Natural killer cell treated with Interleukin-12 subunit alpha and Interleukin-12 subunit beta and Interleukin-15 and Interleukin-18, amount 100 ng/mL, for 72 hours (primary cell): ENCODE data around the gene APOBEC4. TPM values are rescaled to one million over a fixed set of nuclear protein-coding genes. Genes with fewer than 3 reads are reported as not detected.
"Not testable (repeated sequence)": the region's sequence is repeated elsewhere in the genome, so short reads cannot be mapped to it uniquely, and the experiment has no call there.

Experiments
- ATAC-seq, 2 donors: fragments of 150-1000 bp; cut with Tn5 transposase in 1 of 2; sonication (Bioruptor Pico), chemical (Tn5 transposase) in 1 of 2; 2 replicates each; pipeline ENCODE4 v1.10.0; 2021
- DNase-seq: peaks from one replicate; pipeline ENCODE4 v3.0.0; 2022; ENCODE audit warnings: low spot score
- H3K27ac Mint-ChIP-seq, 2 donors: 1 replicate in 1 of 2; 2 replicates in 1 of 2; pipeline ENCODE4 v1.8.0; 2022; ENCODE audit warnings: mixed read lengths in 2 of 2, mild to moderate bottlenecking in 1 of 2, moderate library complexity in 1 of 2
- H3K27me3 Mint-ChIP-seq, 2 donors: 1 replicate in 1 of 2; 2 replicates in 1 of 2; pipeline ENCODE4 v1.8.0; 2022; ENCODE audit warnings: mixed read lengths in 2 of 2
- H3K36me3 Mint-ChIP-seq: one replicate; pipeline ENCODE4 v1.8.0; 2022; ENCODE audit warnings: mixed read lengths
- H3K4me1 Mint-ChIP-seq, 2 donors: 1 replicate in 1 of 2; 2 replicates in 1 of 2; pipeline ENCODE4 v1.8.0; 2022; ENCODE audit warnings: low read depth in 2 of 2, mixed read lengths in 2 of 2, mild to moderate bottlenecking in 1 of 2
- H3K4me3 Mint-ChIP-seq: one replicate; pipeline ENCODE4 v1.8.0; 2022; ENCODE audit warnings: mixed read lengths
- H3K9me3 Mint-ChIP-seq: 2 replicates; pipeline ENCODE4 v1.8.0; 2022; ENCODE audit warnings: mixed read lengths
- total RNA-seq, 2 donors: library from RNA; stranded (reverse); gene quantifications; one replicate each; pipeline ENCODE4 v1.2.3, GENCODE V29; 2022

APOBEC4 gene
- total RNA-seq, 2 donors from 2014 or later: not detected

DNA sequence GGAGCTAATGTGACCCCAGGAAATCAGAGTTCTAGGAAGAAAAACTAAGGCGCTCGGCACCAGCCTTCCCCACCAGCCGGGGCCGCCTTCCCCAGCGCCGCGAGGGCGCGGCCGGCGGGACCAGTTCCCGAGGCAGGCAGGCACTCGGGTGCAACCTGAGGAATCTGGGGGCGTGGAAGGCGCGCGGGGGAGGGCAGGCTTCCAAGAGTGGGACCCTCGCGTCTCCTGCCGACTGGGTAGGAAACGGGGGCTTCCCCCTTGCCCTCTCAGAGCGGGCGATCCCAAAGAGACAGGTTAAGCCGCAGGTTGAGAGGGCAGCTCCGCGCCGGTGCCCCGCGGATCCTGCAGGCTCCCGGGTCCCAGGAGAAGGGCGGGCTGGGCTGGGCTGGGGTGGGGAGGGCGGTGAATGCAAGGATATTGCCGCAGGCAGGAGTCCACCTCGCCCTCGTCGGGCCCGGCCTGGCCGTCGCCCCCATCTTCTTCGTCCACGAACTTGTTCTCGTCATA lies 18.0 kb downstream of the APOBEC4 start:
- ATAC-seq (peak in 1 of 2 donors; percentile 2), DNase-seq (peak; percentile 66)
- Mint-ChIP-seq H3K4me3 (peak overlapping the region; percentile 96), H3K9me3 (no peaks in the 10 kb centered on the region), H3K27ac (peak overlapping the region; percentile 93), H3K4me1 (peaks cover 22 to 47% of the 10 kb centered on the region in 2 donors), H3K27me3 (peaks cover 0 to 2% of the 10 kb centered on the region in 2 donors), H3K36me3 (peaks cover 14% of the 10 kb centered on the region)

DNA sequence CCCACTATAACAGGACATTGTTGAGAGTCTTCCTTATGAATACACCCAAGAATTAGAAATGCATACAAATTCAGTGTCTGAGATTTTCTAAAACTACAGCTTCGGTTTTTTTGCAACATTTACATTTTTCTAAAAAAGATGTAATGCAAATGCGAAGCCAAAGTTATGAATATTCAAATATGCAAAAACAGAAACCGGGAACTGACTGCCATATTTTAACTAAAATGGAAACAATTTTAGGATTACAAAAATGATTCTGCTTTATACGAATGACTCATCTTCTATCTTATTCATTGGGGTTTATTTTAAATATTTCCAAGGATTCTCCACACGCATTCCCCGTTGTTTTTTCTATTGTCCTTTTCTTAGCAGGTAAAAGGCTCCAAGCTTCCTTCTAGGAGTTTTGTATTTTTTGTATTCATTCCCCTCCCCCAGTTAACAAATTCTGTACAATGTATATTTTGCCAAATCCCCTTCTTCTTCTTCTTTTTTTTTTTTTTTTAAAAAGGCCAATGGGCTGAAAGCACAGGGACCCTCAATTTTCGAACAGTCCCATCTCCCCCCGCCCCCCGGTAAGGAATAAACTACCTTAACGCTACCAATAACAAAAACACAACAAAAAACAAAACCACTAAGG lies 18.6 kb downstream of the APOBEC4 start:
- ATAC-seq (no peak), DNase-seq (no peak)
- H3K4me1 Mint-ChIP-seq: peaks cover 25 to 48% of the 10 kb centered on the region in 2 donors
- no peaks in the 10 kb centered on the region for H3K9me3 Mint-ChIP-seq
- peaks cover 0 to 2% of the 10 kb centered on the region in 2 donors for H3K27me3 Mint-ChIP-seq
- H3K27ac Mint-ChIP-seq: peak overlapping the region; percentile 93
- H3K4me3 Mint-ChIP-seq: peak overlapping the region; percentile 96
- H3K36me3 Mint-ChIP-seq: peaks cover 14% of the 10 kb centered on the region

DNA sequence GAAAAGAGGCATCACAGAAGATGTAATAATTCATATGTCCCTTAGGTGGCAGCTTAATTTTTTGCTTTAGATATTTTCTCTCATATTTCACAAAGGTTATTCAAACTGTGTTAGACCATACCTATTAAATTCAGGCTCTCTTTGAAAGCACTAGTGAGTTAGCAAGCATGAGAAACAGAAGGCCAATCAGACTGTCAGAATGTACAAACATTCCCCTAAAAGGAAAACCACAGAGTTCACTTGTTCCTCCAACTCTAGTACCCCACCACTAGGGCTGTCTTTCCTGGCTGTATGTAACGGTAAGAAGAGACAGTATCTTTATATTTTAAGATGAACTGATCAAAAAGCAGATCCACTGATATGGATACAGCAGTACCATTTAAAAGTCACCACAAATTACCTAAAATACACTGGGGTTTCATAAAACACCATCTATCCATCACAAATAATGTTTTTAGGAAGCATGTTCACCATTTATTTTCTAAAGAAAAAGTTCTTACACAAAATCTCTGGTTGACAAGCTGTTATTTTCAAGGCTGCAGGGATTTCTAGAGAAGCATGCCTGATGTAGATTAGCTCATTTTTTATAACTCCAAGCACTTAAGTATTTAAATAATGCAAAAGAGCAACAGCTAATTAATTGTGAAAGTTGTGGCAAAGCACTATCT lies 19.3 kb downstream of the APOBEC4 start:
- Mint-ChIP-seq H3K4me1 (peaks cover 26 to 55% of the 10 kb centered on the region in 2 donors), H3K4me3 (peak overlapping the region; percentile 96), H3K36me3 (peaks cover 16% of the 10 kb centered on the region), H3K9me3 (no peaks in the 10 kb centered on the region), H3K27me3 (peaks cover 0 to 2% of the 10 kb centered on the region in 2 donors), H3K27ac (peak overlapping the region; percentile 93)
- DNase-seq (no peak), ATAC-seq (no peak)

DNA sequence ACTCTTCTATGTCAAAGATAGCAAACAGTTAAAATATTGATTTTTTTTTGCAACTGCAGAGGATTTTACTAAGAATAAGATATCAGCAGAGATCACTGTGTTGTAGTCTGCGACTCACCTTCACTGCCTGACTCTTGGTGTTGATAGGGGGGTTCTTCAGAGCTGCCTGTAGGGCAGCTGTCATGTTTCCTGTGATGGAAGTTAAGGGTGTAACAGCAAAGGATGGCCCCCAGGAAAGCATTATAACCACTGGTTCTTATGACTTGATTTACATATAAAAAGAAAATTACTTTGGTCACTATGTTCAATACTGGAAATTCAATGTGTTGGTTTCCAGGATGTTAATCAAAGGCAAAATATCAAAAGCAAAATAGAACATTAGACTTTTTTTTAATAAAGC lies 20.2 kb downstream of the APOBEC4 start:
- Mint-ChIP-seq H3K9me3 (peaks cover 3% of the 10 kb centered on the region), H3K36me3 (peaks cover 23% of the 10 kb centered on the region), H3K27ac (peak overlapping the region; percentile 93), H3K4me3 (peak overlapping the region; percentile 96), H3K4me1 (peaks cover 31 to 63% of the 10 kb centered on the region in 2 donors), H3K27me3 (peaks cover 0 to 2% of the 10 kb centered on the region in 2 donors)
- DNase-seq (no peak), ATAC-seq (no peak)

DNA sequence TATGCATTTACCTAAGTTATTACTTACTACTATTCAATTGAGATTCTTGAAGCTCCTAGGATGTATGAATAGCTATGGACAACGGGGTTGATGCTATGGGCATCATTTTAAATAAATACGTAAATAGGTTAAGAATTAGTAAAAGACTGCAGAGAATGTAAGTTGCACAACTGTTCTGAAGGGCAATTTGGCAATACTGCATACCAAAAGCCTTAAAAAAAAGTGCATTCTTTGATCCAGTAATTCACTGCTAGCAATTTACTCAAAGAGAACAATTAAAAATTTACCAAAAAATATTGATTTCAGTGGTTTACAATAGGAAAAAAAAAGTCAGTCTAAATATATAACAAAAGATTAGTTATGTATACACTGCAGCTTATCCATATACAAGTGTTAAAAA lies 21.0 kb downstream of the APOBEC4 start:
- peak overlapping the region; percentile 17 for H3K4me3 Mint-ChIP-seq
- peaks cover 0 to under 1% of the 10 kb centered on the region in 2 donors for H3K27me3 Mint-ChIP-seq
- no peak overlapping the region for H3K27ac Mint-ChIP-seq
- DNase-seq (no peak), ATAC-seq (no peak)
- peaks cover 23% of the 10 kb centered on the region for H3K36me3 Mint-ChIP-seq
- peaks cover 3% of the 10 kb centered on the region for H3K9me3 Mint-ChIP-seq
- H3K4me1 Mint-ChIP-seq: peaks cover 31 to 63% of the 10 kb centered on the region in 2 donors

DNA sequence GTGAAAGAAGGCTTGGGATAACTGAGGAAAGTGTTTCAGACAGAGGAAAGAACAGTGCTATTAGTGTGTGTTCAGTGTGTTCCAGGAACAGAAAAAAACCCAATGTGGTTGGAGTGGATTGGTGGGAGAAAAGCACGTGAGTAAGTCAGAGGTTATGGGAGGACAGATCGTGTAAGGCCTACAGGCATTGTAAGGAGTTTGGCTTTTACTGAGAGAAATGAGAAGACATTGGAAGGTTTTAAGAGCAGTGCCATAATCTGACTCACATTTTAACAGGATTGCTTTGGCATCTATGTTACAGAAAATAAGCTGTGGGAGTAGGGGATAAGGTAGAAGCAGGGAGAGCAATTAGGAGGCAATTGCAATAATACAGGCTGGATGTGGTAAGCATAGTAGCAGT lies 22.4 kb downstream of the APOBEC4 start:
- Mint-ChIP-seq H3K4me1 (peaks cover 24 to 53% of the 10 kb centered on the region in 2 donors), H3K36me3 (peaks cover 24% of the 10 kb centered on the region), H3K27ac (peak overlapping the region; percentile 2 to 27)

DNA sequence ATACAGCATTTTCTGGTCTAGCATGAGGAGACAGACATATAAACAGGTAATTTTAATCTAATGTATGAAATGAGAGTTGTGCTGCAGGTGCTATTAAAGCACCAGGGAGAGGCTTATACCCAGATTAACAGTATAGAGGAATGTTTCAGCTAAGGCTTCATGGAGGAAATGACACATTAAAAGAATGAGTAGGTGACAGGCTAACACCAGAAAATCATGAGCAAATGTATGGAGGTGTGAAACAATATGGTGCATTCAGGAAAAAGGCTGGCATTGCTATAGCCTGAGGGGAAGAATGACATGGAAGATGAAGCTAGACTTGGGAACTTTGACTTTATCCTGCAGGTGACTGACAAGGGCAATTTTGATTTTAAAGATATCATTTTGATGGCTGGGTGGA lies 24.6 kb downstream of the APOBEC4 start:
- Mint-ChIP-seq H3K4me3 (peak overlapping the region; percentile 75), H3K27ac (peak overlapping the region; percentile 71 to 72), H3K9me3 (peaks cover 3% of the 10 kb centered on the region), H3K4me1 (peaks cover 26 to 39% of the 10 kb centered on the region in 2 donors), H3K36me3 (peaks cover 31% of the 10 kb centered on the region), H3K27me3 (no peaks in the 10 kb centered on the region)
- ATAC-seq (peak; percentile 74 to 81), DNase-seq (no peak)

More for the DNA sequence above, 22.4 kb downstream of the APOBEC4 start:
- Mint-ChIP-seq H3K9me3 (peaks cover 3% of the 10 kb centered on the region), H3K4me3 (peak overlapping the region; percentile 62), H3K27me3 (no peaks in the 10 kb centered on the region)
- DNase-seq (no peak), ATAC-seq (no peak)

DNA sequence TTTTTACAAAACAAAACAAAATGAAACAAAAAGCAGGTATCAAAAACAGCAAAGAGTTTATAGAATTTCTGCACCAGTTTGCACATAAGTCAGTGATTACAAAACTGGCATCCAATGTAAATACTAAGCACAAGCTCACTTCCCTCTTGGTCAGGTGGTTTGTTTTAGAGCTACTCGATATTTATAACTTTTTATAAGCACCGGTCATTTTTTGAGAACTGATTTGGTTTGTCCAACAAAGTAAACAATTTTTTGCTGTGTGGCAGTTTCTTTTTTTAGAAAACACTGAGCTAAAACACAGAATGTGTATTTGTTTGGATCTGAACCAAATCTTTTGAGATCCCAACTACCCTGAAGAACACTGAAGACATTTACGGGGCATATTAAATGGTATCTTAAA lies 26.9 kb downstream of the APOBEC4 start:
- not testable (repeated sequence) for H3K9me3 Mint-ChIP-seq, H3K4me3 Mint-ChIP-seq, DNase-seq, H3K27me3 Mint-ChIP-seq, ATAC-seq
- H3K36me3 Mint-ChIP-seq: peaks cover 31% of the 10 kb centered on the region
- peaks cover 20 to 32% of the 10 kb centered on the region in 2 donors for H3K4me1 Mint-ChIP-seq
- peak overlapping the region in 1 of 2 donors; percentile 43 for H3K27ac Mint-ChIP-seq

DNA sequence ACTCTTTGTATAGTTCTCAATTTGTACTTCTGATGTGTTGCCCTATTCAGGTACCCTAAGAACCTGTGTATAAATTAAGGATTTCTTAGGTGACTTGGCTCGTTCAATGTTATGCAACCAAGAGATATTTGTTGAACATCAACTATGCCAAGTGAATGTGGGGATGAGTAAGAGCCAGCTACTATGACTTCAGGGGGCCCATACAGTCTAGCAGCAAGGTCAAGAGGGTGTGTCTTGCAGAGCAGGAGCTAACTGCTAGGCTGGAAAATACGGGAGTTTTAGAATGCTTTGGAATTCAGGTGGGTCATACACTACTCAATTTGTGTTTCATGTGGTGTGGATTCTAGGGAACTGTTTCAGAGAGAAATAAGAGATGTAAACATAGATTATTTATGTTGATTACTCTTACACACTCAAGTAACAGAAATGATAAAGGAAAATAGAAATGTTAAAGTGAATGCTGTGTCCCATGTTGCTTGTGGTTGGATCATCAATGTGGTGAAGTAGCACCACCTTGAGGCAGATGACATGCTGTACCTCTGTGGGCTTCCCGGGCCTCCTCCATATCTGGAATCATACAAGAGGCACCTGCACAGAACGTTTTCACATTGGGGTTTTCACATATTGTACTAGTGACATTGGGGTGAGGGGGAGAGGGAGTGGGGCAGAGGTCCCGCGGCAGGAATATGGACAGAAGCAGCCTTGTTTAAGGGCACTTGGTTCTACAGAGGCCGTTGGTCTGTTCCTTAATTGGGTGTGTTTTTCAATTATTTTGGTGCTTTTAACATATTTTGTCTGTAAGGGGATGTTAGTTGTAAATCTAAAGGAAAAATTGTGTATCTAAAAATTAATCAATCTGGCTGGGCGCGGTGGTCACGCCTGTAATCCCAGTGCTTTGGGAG lies 30.0 kb downstream of the APOBEC4 start:
- H3K27me3 Mint-ChIP-seq: no peaks in the 10 kb centered on the region
- ATAC-seq (peak; percentile 67 to 72), DNase-seq (no peak)
- peaks cover 7% of the 10 kb centered on the region in 2 donors for H3K4me1 Mint-ChIP-seq
- peak overlapping the region; percentile 18 to 53 for H3K27ac Mint-ChIP-seq
- no peaks in the 10 kb centered on the region for H3K9me3 Mint-ChIP-seq
- H3K4me3 Mint-ChIP-seq: no peak overlapping the region
- peaks cover 14% of the 10 kb centered on the region for H3K36me3 Mint-ChIP-seq

DNA sequence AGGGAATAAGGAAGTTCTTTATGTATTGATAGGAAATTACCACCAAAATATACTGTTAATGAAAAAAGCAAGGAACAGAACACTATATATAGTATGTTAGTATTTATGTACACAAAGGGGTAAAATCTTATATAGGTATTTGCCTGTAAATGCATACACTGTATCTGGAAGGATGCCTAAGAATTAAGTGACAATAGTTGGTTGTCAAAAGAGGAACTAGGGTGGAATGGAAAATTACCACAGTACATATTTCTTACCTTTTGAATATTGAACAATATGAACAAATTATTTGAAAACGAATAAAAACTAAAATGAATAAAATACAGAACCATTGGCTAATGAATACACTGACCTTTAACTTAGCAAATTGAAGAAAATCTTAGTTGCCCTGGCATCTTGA lies 31.1 kb downstream of the APOBEC4 start:
- Mint-ChIP-seq H3K4me1 (peaks cover 7 to 12% of the 10 kb centered on the region in 2 donors), H3K27ac (peak overlapping the region in 1 of 2 donors; percentile 18)
- no peak for ATAC-seq

DNA sequence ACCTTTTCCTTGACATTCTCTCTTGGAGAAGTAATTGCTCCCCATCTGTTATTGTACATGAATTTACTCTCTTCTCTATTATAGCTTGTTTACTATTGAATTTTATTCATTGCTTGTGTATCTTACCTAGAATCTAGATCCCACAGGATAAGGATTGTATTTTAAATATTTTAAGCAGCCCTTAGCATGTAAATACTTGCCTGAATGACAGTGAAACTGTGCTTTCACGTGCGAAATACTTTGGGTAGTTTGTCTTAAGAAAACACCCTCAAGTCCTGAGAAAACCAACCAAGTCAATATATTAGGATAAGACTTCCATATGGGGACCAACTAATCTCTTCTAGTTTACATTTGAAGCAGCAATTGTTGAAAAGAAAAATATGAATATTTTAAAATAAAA lies 32.8 kb downstream of the APOBEC4 start:
- Mint-ChIP-seq H3K4me3 (no peak overlapping the region), H3K36me3 (peaks cover 8% of the 10 kb centered on the region), H3K27ac (peak overlapping the region in 1 of 2 donors; percentile 72), H3K4me1 (peaks cover 7 to 14% of the 10 kb centered on the region in 2 donors), H3K27me3 (no peaks in the 10 kb centered on the region), H3K9me3 (no peaks in the 10 kb centered on the region)
- ATAC-seq (no peak), DNase-seq (no peak)

More for the DNA sequence above, 31.1 kb downstream of the APOBEC4 start:
- H3K4me3 Mint-ChIP-seq: no peak overlapping the region
- no peak for DNase-seq
- peaks cover 13% of the 10 kb centered on the region for H3K36me3 Mint-ChIP-seq
- H3K27me3 Mint-ChIP-seq: no peaks in the 10 kb centered on the region
- no peaks in the 10 kb centered on the region for H3K9me3 Mint-ChIP-seq

DNA sequence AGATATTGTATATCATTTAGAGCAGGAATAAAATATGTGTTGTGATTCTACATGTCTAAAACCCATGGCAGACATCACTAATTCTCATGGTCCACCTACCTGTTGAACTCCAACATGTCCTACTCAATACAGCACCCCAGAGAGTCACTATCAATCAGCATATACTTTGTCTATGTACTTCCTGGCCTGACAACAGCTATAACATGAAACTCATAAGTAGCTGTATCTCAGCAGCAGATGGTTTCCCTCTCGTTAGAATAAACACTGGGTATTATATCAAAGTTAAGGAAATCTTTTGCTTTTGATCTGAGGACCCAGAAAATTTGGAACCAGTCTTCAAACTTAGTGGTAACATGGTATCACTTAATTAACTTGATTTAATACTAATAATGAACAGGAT lies 33.3 kb downstream of the APOBEC4 start:
- Mint-ChIP-seq H3K9me3 (no peaks in the 10 kb centered on the region), H3K4me1 (peaks cover 7 to 14% of the 10 kb centered on the region in 2 donors), H3K4me3 (no peak overlapping the region), H3K27me3 (peaks cover 1 to 4% of the 10 kb centered on the region in 2 donors), H3K27ac (peak overlapping the region in 1 of 2 donors; percentile 72), H3K36me3 (peaks cover 4% of the 10 kb centered on the region)
- DNase-seq (no peak), ATAC-seq (no peak)

DNA sequence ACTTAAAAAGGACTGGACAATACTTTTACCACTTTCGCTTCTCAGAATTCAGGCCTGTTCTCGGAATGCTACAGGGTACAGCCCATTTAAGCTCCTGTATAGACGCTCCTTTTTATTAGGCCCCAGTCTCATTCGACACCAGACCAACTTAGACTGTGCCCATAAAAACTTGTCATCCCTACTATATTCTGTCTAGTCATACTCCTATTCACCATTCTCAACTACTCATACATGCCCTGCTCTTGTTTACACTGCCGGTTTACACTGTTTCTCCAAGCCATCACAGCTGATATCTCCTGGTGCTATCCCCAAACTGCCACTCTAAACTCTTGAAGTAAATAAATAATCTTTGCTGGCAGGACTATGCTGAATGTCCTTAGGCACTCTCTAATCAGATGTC lies 34.9 kb downstream of the APOBEC4 start:
- not testable (repeated sequence) for H3K27ac Mint-ChIP-seq, H3K36me3 Mint-ChIP-seq, H3K4me3 Mint-ChIP-seq

More for the DNA sequence above, 34.9 kb downstream of the APOBEC4 start:
- DNase-seq, H3K9me3 Mint-ChIP-seq, H3K27me3 Mint-ChIP-seq, ATAC-seq: not testable (repeated sequence)
- peaks cover 6 to 14% of the 10 kb centered on the region in 2 donors for H3K4me1 Mint-ChIP-seq
